Measurements from ENCODE around the gene TRA2A. TPM values are rescaled to one million over a fixed set of nuclear protein-coding genes. Genes with fewer than 3 reads are reported as not detected.

Gene TRA2A
- total RNA-seq, 4 donors from 2014 or later: 16.7 to 35.3 (median 28.7) TPM

- intact Hi-C loops (cut with DNase I): no loop called here
These were observed 59.2 kb downstream of the TRA2A start for GRCh38 chr7:23472556-23472955.

GRCh38 chr7:23472046-23472445, 59.7 kb downstream of the TRA2A start:
- H3K9me3 ChIP-seq: no peaks in the 10 kb centered on the region
- H3K27me3 ChIP-seq: peaks cover 23 to 100% (median 95%) of the 10 kb centered on the region in 4 donors
- H3K4me1 ChIP-seq: peaks cover 51 to 58% (median 57%) of the 10 kb centered on the region in 4 donors
- TF ChIP-seq EP300 (IDR thresholded peaks at IDR 0.05) (no peak), POLR2A (IDR thresholded peaks at IDR 0.05; ENCODE audit: low read depth) (no peak), POLR2AphosphoS5 (IDR thresholded peaks at IDR 0.05) (no peak), CTCF (IDR thresholded peaks at IDR 0.05) (no peak)
- 72% methylated on average over 6 of the region's 6 CpGs for WGBS
- intact Hi-C loops (cut with DNase I): no loop called here
- no peak overlapping the region for H3K4me3 ChIP-seq
- H3K36me3 ChIP-seq: no peaks in the 10 kb centered on the region
- no peak for DNase-seq (ENCODE audit: extremely low spot score)
- no peak overlapping the region for H3K27ac ChIP-seq (replicated peaks in 1 of 4)

More at GRCh38 chr7:23472556-23472955, 59.2 kb downstream of the TRA2A start:
- Histone ChIP-seq H3K4me1 (peaks cover 49 to 54% (median 54%) of the 10 kb centered on the region in 4 donors), H3K27ac (replicated peaks in 1 of 4) (no peak overlapping the region), H3K27me3 (peaks cover 23 to 100% (median 94%) of the 10 kb centered on the region in 4 donors), H3K4me3 (no peak overlapping the region), H3K36me3 (no peaks in the 10 kb centered on the region), H3K9me3 (no peaks in the 10 kb centered on the region)
- no peak for DNase-seq (ENCODE audit: extremely low spot score)
- TF ChIP-seq POLR2AphosphoS5 (IDR thresholded peaks at IDR 0.05): no peak
- TF ChIP-seq EP300 (IDR thresholded peaks at IDR 0.05): no peak
- TF ChIP-seq CTCF (IDR thresholded peaks at IDR 0.05): no peak
- no peak for TF ChIP-seq POLR2A (IDR thresholded peaks at IDR 0.05; ENCODE audit: low read depth)

- Histone ChIP-seq H3K27ac (replicated peaks in 1 of 4) (no peak overlapping the region), H3K9me3 (no peaks in the 10 kb centered on the region), H3K27me3 (peaks cover 23 to 99% (median 92%) of the 10 kb centered on the region in 4 donors), H3K36me3 (no peaks in the 10 kb centered on the region), H3K4me3 (peak overlapping the region; percentile 26 to 50 (median 47)), H3K4me1 (peaks cover 51 to 58% (median 57%) of the 10 kb centered on the region in 4 donors)
- WGBS: 13% methylated on average over 36 of the region's 44 CpGs
- TF ChIP-seq POLR2A (IDR thresholded peaks at IDR 0.05; ENCODE audit: low read depth) (no peak), POLR2AphosphoS5 (IDR thresholded peaks at IDR 0.05) (peak in 1 of 2 donors; percentile 7)
- intact Hi-C loops (cut with DNase I): no loop called here
- DNase-seq (ENCODE audit: extremely low spot score): peak; percentile 77
These were observed 60.5 kb downstream of the TRA2A start for GRCh38 chr7:23471106-23471859.

GRCh38 chr7:23470330-23471105, 61.3 kb downstream of the TRA2A start, which contains the start of gene IGF2BP3:
TSS of gene IGF2BP3 (minus strand) at chr7:23470491. CDS start at chr7:23470110, 381 bp downstream.
- Histone ChIP-seq H3K4me3 (peak within 1 kb of the TSS; percentile 41 to 50 (median 47)), H3K27ac (replicated peaks in 1 of 4) (no peak within 1 kb of the TSS), H3K27me3 (peaks cover 23 to 99% (median 90%) of the 10 kb centered on the region in 4 donors), H3K36me3 (no peaks in the 10 kb centered on the region), H3K4me1 (peaks cover 51 to 58% (median 57%) of the 10 kb centered on the region in 4 donors), H3K9me3 (no peaks in the 10 kb centered on the region)
- TF ChIP-seq POLR2A (IDR thresholded peaks at IDR 0.05; ENCODE audit: low read depth) (no peak), EP300 (IDR thresholded peaks at IDR 0.05) (no peak), CTCF (IDR thresholded peaks at IDR 0.05) (no peak), POLR2AphosphoS5 (IDR thresholded peaks at IDR 0.05) (no peak)
- 1% methylated on average over 34 of the region's 34 CpGs for WGBS
- peak; percentile 91 for DNase-seq (ENCODE audit: extremely low spot score)
- intact Hi-C loops (cut with DNase I): no loop called here

- Histone ChIP-seq H3K4me1 (peaks cover 51 to 58% (median 57%) of the 10 kb centered on the region in 4 donors), H3K27me3 (peaks cover 23 to 99% (median 89%) of the 10 kb centered on the region in 4 donors), H3K36me3 (no peaks in the 10 kb centered on the region), H3K27ac (replicated peaks in 1 of 4) (no peak overlapping the region), H3K4me3 (peak overlapping the region; percentile 41 to 50 (median 47)), H3K9me3 (no peaks in the 10 kb centered on the region)
- no peak for DNase-seq (ENCODE audit: extremely low spot score)
- 3% methylated on average over 13 of the region's 18 CpGs for WGBS
- TF ChIP-seq EP300 (IDR thresholded peaks at IDR 0.05) (no peak), POLR2A (IDR thresholded peaks at IDR 0.05; ENCODE audit: low read depth) (no peak), POLR2AphosphoS5 (IDR thresholded peaks at IDR 0.05) (no peak)
- intact Hi-C loops (cut with DNase I): no loop called here
These were observed 61.9 kb downstream of the TRA2A start for GRCh38 chr7:23469961-23470250.
